ENCODE measurements around the gene HAPLN2. TPM values are rescaled to one million over a fixed set of nuclear protein-coding genes. Genes with fewer than 3 reads are reported as not detected.
A peak's percentile ranks its signal among the peaks of the same experiment; 100 is the strongest.

Gene HAPLN2
- total RNA-seq, 1 donor from 2014 or later = not detected

GRCh38 chr1:156619582-156619955 is 354 bp downstream of the HAPLN2 start:
- TF ChIP-seq CTCF (IDR thresholded peaks at IDR 0.05; ENCODE audit: insufficient read depth, low read length, poor library complexity, severe bottlenecking) = no peak
- Histone ChIP-seq H3K36me3 (ENCODE audit: control insufficient read depth, insufficient read depth, low read length) (no peaks in the 10 kb centered on the region), H3K4me3 (ENCODE audit: low read depth, low read length) (no peak overlapping the region), H3K27me3 (ENCODE audit: control insufficient read depth, insufficient read depth, low read length) (peaks cover 49% of the 10 kb centered on the region)
- no peak for DNase-seq (ENCODE audit: low read depth)

GRCh38 chr1:156622581-156623297 is 3.5 kb downstream of the HAPLN2 start:
- DNase-seq (ENCODE audit: low read depth) = no peak
- no peak for TF ChIP-seq CTCF (IDR thresholded peaks at IDR 0.05; ENCODE audit: insufficient read depth, low read length, poor library complexity, severe bottlenecking)
- Histone ChIP-seq H3K27me3 (ENCODE audit: control insufficient read depth, insufficient read depth, low read length) (peaks cover 51% of the 10 kb centered on the region), H3K36me3 (ENCODE audit: control insufficient read depth, insufficient read depth, low read length) (no peaks in the 10 kb centered on the region), H3K4me3 (ENCODE audit: low read depth, low read length) (no peak overlapping the region)

- peak overlapping the region; percentile 8 for H3K4me3 ChIP-seq (ENCODE audit: low read depth, low read length)
- peaks cover 49% of the 10 kb centered on the region for H3K27me3 ChIP-seq (ENCODE audit: control insufficient read depth, insufficient read depth, low read length)
- no peaks in the 10 kb centered on the region for H3K36me3 ChIP-seq (ENCODE audit: control insufficient read depth, insufficient read depth, low read length)
- DNase-seq (ENCODE audit: low read depth) = no peak
- TF ChIP-seq CTCF (IDR thresholded peaks at IDR 0.05; ENCODE audit: insufficient read depth, low read length, poor library complexity, severe bottlenecking) = peak; percentile 56
Measured at GRCh38 chr1:156623946-156624813, 5.0 kb downstream of the HAPLN2 start.

GRCh38 chr1:156624814-156625435 is 5.7 kb downstream of the HAPLN2 start:
- no peak overlapping the region for H3K4me3 ChIP-seq (ENCODE audit: low read depth, low read length)
- H3K27me3 ChIP-seq (ENCODE audit: control insufficient read depth, insufficient read depth, low read length) = peaks cover 44% of the 10 kb centered on the region
- DNase-seq (ENCODE audit: low read depth) = no peak
- H3K36me3 ChIP-seq (ENCODE audit: control insufficient read depth, insufficient read depth, low read length) = no peaks in the 10 kb centered on the region
- no peak for TF ChIP-seq CTCF (IDR thresholded peaks at IDR 0.05; ENCODE audit: insufficient read depth, low read length, poor library complexity, severe bottlenecking)

GRCh38 chr1:156625436-156626078 is 6.3 kb downstream of the HAPLN2 start:
- Histone ChIP-seq H3K4me3 (ENCODE audit: low read depth, low read length) (no peak overlapping the region), H3K36me3 (ENCODE audit: control insufficient read depth, insufficient read depth, low read length) (no peaks in the 10 kb centered on the region), H3K27me3 (ENCODE audit: control insufficient read depth, insufficient read depth, low read length) (peaks cover 41% of the 10 kb centered on the region)
- TF ChIP-seq CTCF (IDR thresholded peaks at IDR 0.05; ENCODE audit: insufficient read depth, low read length, poor library complexity, severe bottlenecking) = peak; percentile 92
- DNase-seq (ENCODE audit: low read depth) = no peak

Measured in kidney epithelial cell (primary cell).